Ascending aorta (tissue), 2 donors: ENCODE data around the gene MYO9A. TPM values are rescaled to one million over a fixed set of nuclear protein-coding genes. Genes with fewer than 3 reads are reported as not detected.

Experiments used
- DNase-seq, 2 donors: peaks; one replicate each; pipeline ENCODE4 v3.0.0-alpha.2; 2019; ENCODE audit warnings: low spot score in 2 of 2
- H3K27ac ChIP-seq, 2 donors: fragments of 200-600 bp; sonication (generic); one replicate each; pipeline ENCODE4 v1.5.1; 2016 to 2017; ENCODE audit warnings: mild to moderate bottlenecking in 1 of 2
- H3K27me3 ChIP-seq: fragments of 200-600 bp; sonication (generic); one replicate; pipeline ENCODE4 v1.5.1; 2017
- H3K36me3 ChIP-seq, 2 donors: fragments of 200-600 bp; sonication (generic); one replicate each; pipeline ENCODE4 v1.5.1; 2016
- H3K4me1 ChIP-seq, 2 donors: fragments of 200-600 bp; sonication (generic); one replicate each; pipeline ENCODE4 v1.5.1; 2016 to 2017; ENCODE audit warnings: mild to moderate bottlenecking in 1 of 2
- H3K4me3 ChIP-seq, 2 donors: fragments of 200-600 bp; sonication (generic); one replicate each; pipeline ENCODE4 v1.5.1; 2016 to 2017; ENCODE audit warnings: mild to moderate bottlenecking in 1 of 2
- H3K9me3 ChIP-seq, 2 donors: fragments of 200-600 bp; sonication (generic); one replicate each; pipeline ENCODE4 v1.5.1; 2016
- intact Hi-C: fragments of 100-400 bp; cut with DNase I; formaldehyde crosslinking; loops from one replicate; pipeline ENCODE4 v1.15.1; 2023
- total RNA-seq: library from RNA; depleted of rRNA; stranded (reverse); fragments of >200 nt; gene quantifications from one replicate; pipeline ENCODE4 v1.1.0, GENCODE V29; 2016
- TF ChIP-seq, protein P1 (sequence below), 3 experiments: fragments of 200-600 bp in 2 of 3; fragments of 450-650 bp in 1 of 3; sonication (generic) in 2 of 3; IDR thresholded peaks; one replicate each; pipeline ENCODE4 v1.5.1; 2016 to 2019; ENCODE audit warnings: antibody characterized with exemption in 3 of 3, mild to moderate bottlenecking in 1 of 3, moderate library complexity in 1 of 3

MYO9A gene
- total RNA-seq, 1 donor from 2014 or later, result 128 TPM

DNA sequence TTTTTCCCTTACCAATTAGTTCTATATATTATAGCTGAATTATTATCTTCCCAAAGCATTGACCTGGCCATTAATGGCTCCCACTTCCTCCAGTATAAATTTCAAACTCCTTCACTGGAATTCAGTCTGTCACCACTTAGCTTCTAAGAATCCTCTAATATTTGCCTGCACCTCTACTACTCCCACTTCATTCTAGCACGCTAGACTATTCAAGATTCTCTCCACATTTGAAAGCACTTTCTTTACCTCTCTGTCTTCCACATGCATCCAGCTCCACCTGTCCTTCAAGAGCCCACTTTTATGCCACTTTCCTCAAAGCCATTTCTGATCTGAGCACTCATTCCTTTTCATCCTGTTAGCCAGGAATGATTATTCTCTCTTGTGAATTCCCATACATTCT is 15.3 kb upstream of the MYO9A start:
- no peak for DNase-seq
- H3K36me3 ChIP-seq, result no peaks in the 10 kb centered on the region
- no peak overlapping the region for H3K27ac ChIP-seq
- H3K4me1 ChIP-seq, result no peaks in the 10 kb centered on the region
- H3K27me3 ChIP-seq, result no peaks in the 10 kb centered on the region
- TF ChIP-seq, protein P1, sequence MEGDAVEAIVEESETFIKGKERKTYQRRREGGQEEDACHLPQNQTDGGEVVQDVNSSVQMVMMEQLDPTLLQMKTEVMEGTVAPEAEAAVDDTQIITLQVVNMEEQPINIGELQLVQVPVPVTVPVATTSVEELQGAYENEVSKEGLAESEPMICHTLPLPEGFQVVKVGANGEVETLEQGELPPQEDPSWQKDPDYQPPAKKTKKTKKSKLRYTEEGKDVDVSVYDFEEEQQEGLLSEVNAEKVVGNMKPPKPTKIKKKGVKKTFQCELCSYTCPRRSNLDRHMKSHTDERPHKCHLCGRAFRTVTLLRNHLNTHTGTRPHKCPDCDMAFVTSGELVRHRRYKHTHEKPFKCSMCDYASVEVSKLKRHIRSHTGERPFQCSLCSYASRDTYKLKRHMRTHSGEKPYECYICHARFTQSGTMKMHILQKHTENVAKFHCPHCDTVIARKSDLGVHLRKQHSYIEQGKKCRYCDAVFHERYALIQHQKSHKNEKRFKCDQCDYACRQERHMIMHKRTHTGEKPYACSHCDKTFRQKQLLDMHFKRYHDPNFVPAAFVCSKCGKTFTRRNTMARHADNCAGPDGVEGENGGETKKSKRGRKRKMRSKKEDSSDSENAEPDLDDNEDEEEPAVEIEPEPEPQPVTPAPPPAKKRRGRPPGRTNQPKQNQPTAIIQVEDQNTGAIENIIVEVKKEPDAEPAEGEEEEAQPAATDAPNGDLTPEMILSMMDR (IDR thresholded peaks at IDR 0.05), result no peak
- H3K4me3 ChIP-seq, result no peak overlapping the region
- intact Hi-C loops, result no loop called here
- no peaks in the 10 kb centered on the region for H3K9me3 ChIP-seq

- TF ChIP-seq, protein P1 (IDR thresholded peaks at IDR 0.05), result no peak
- Histone ChIP-seq H3K27me3 (no peaks in the 10 kb centered on the region), H3K4me3 (no peak overlapping the region), H3K36me3 (no peaks in the 10 kb centered on the region), H3K27ac (no peak overlapping the region), H3K9me3 (no peaks in the 10 kb centered on the region), H3K4me1 (no peaks in the 10 kb centered on the region)
- intact Hi-C loops, result no loop called here
- DNase-seq, result no peak
These were observed 14.0 kb upstream of the MYO9A start for GRCh38 chr15:72131922-72132321.

GRCh38 chr15:72130272-72130671 is 12.3 kb upstream of the MYO9A start:
- intact Hi-C loops, result no loop called here
- no peak overlapping the region for H3K4me3 ChIP-seq
- H3K36me3 ChIP-seq, result no peaks in the 10 kb centered on the region
- TF ChIP-seq, protein P1 (IDR thresholded peaks at IDR 0.05), result no peak
- H3K9me3 ChIP-seq, result no peaks in the 10 kb centered on the region
- no peak for DNase-seq
- no peaks in the 10 kb centered on the region for H3K27me3 ChIP-seq
- no peaks in the 10 kb centered on the region for H3K4me1 ChIP-seq
- H3K27ac ChIP-seq, result no peak overlapping the region

- H3K9me3 ChIP-seq, result no peaks in the 10 kb centered on the region
- no peaks in the 10 kb centered on the region for H3K27me3 ChIP-seq
- no peak overlapping the region for H3K27ac ChIP-seq
- no peak overlapping the region for H3K4me3 ChIP-seq
- TF ChIP-seq, protein P1 (IDR thresholded peaks at IDR 0.05), result no peak
- no peaks in the 10 kb centered on the region for H3K36me3 ChIP-seq
- intact Hi-C loops, result no loop called here
- no peak for DNase-seq
- no peaks in the 10 kb centered on the region for H3K4me1 ChIP-seq
These were observed 10.4 kb upstream of the MYO9A start for GRCh38 chr15:72128359-72128758.

DNA sequence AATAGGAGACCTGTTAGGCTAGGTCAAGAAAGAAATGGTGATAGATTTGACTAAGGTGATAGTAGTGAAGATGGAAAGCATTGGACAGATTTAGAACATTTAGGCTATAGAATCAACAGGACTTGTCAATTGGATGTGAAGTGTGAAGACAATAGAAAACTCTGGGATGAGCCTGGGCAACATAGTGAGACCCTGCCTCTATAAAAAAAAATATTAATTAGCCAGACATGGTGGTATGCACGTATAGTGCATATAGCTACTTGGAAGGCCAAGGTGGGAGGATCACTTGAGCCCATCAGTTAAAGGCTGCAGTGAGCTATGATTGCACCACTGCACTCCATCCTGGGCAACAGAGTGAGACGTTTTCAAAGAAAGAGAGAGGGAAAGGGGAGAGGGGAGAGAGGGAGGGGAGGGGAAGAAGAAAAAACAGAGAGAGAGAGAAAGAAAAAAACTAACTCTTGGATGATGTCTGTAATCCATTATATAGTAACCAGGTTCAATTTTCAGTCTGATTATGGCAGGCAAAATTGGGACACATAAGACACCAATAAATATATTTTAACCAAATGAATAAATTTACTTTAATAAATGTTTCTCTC is 9.9 kb upstream of the MYO9A start:
- no peaks in the 10 kb centered on the region for H3K9me3 ChIP-seq
- no peak for DNase-seq
- intact Hi-C loops, result no loop called here
- TF ChIP-seq, protein P1 (IDR thresholded peaks at IDR 0.05), result no peak
- no peaks in the 10 kb centered on the region for H3K36me3 ChIP-seq
- no peaks in the 10 kb centered on the region for H3K27me3 ChIP-seq
- H3K4me3 ChIP-seq, result no peak overlapping the region
- no peaks in the 10 kb centered on the region for H3K4me1 ChIP-seq
- no peak overlapping the region for H3K27ac ChIP-seq

- intact Hi-C loops, result no loop called here
- no peaks in the 10 kb centered on the region for H3K27me3 ChIP-seq
- no peaks in the 10 kb centered on the region for H3K4me1 ChIP-seq
- H3K27ac ChIP-seq, result no peak overlapping the region
- H3K36me3 ChIP-seq, result no peaks in the 10 kb centered on the region
- H3K9me3 ChIP-seq, result no peaks in the 10 kb centered on the region
- H3K4me3 ChIP-seq, result no peak overlapping the region
- TF ChIP-seq, protein P1 (IDR thresholded peaks at IDR 0.05), result no peak
- no peak for DNase-seq
These were observed 6.3 kb upstream of the MYO9A start for GRCh38 chr15:72124218-72124617.
